HG02798 (cell line): ENCODE measurements around the gene GFAP.

ENCODE experiments used
- ATAC-seq: cut with Tn5 transposase; IDR thresholded peaks from one replicate; pipeline ENCODE4 v1.9.1; 2021; ENCODE audit warnings: mild to moderate bottlenecking; ENCODE audit not compliant: unreplicated experiment, poor library complexity

Gene GFAP

GRCh38 chr17:44871556-44871955 lies 43.7 kb downstream of the GFAP start:
- ATAC-seq, result no peak

GRCh38 chr17:44867841-44868240 lies 47.5 kb downstream of the GFAP start:
- no peak for ATAC-seq

- no peak for ATAC-seq
These were observed 49.4 kb downstream of the GFAP start for GRCh38 chr17:44865931-44866330.

- no peak for ATAC-seq
These were observed 50.1 kb downstream of the GFAP start for GRCh38 chr17:44865231-44865660.

GRCh38 chr17:44864831-44865230 lies 50.5 kb downstream of the GFAP start:
- no peak for ATAC-seq

GRCh38 chr17:44863061-44863918 lies 52.0 kb downstream of the GFAP start:
- no peak for ATAC-seq

- ATAC-seq, result no peak
These were observed 52.9 kb downstream of the GFAP start for GRCh38 chr17:44862278-44862914.

GRCh38 chr17:44859701-44860100 lies 55.6 kb downstream of the GFAP start:
- ATAC-seq, result no peak

- ATAC-seq, result no peak
These were observed 61.1 kb downstream of the GFAP start for GRCh38 chr17:44854192-44854591.
